ENCODE results near the gene OR5B3.

The OR5B3 gene

GRCh38 chr11:58392746-58393145 lies 13.9 kb downstream of the OR5B3 start:
- DNase-seq (ENCODE audit: low read depth) = no peak
- in situ Hi-C loops (cut with HindIII; ENCODE audit: low sequenced_read_pairs) = no loop called here
- no peak overlapping the region for H3K4me3 ChIP-seq (ENCODE audit: low read depth, low read length)
- no peak for TF ChIP-seq CTCF (IDR thresholded peaks at IDR 0.05; ENCODE audit: low read depth, low read length, missing control alignments)

- in situ Hi-C loops (cut with HindIII; ENCODE audit: low sequenced_read_pairs) = no loop called here
- DNase-seq (ENCODE audit: low read depth) = no peak
- TF ChIP-seq CTCF (IDR thresholded peaks at IDR 0.05; ENCODE audit: low read depth, low read length, missing control alignments) = no peak
- no peak overlapping the region for H3K4me3 ChIP-seq (ENCODE audit: low read depth, low read length)
These were observed 14.8 kb downstream of the OR5B3 start for GRCh38 chr11:58391879-58392278.

GRCh38 chr11:58390551-58391063 lies 16.1 kb downstream of the OR5B3 start:
- no peak for TF ChIP-seq CTCF (IDR thresholded peaks at IDR 0.05; ENCODE audit: low read depth, low read length, missing control alignments)
- in situ Hi-C loops (cut with HindIII; ENCODE audit: low sequenced_read_pairs) = no loop called here
- no peak for DNase-seq (ENCODE audit: low read depth)
- no peak overlapping the region for H3K4me3 ChIP-seq (ENCODE audit: low read depth, low read length)

- TF ChIP-seq CTCF (IDR thresholded peaks at IDR 0.05; ENCODE audit: low read depth, low read length, missing control alignments) = no peak
- DNase-seq (ENCODE audit: low read depth) = no peak
- H3K4me3 ChIP-seq (ENCODE audit: low read depth, low read length) = no peak within 1 kb of the TSS
- in situ Hi-C loops (cut with HindIII; ENCODE audit: low sequenced_read_pairs) = no loop called here
These were observed 47.7 kb downstream of the OR5B3 start, which contains the start of gene OR5B17 for GRCh38 chr11:58358969-58359368. OR5B17 (minus strand) TSS chr11:58359069; CDS start chr11:58359069, 0 bp downstream.

GRCh38 chr11:58354727-58355126 lies 51.9 kb downstream of the OR5B3 start:
- no peak overlapping the region for H3K4me3 ChIP-seq (ENCODE audit: low read depth, low read length)
- no peak for DNase-seq (ENCODE audit: low read depth)
- no peak for TF ChIP-seq CTCF (IDR thresholded peaks at IDR 0.05; ENCODE audit: low read depth, low read length, missing control alignments)
- in situ Hi-C loops (cut with HindIII; ENCODE audit: low sequenced_read_pairs) = no loop called here
